Measurements from ENCODE around the gene GBP6.
"Not testable (repeated sequence)": the region's sequence is repeated elsewhere in the genome, so short reads cannot be mapped to it uniquely, and the experiment has no call there.

GBP6 gene

GRCh38 chr1:89425056-89425455 is 61.2 kb downstream of the GBP6 start:
- ATAC-seq: no peak
- no peak for TF ChIP-seq SNAI2 (CRISPR knock-in tag; IDR thresholded peaks at IDR 0.05)
- TF ChIP-seq ZNF565 (CRISPR knock-in tag; conservative IDR thresholded peaks at IDR 0.05; ENCODE audit: low read depth): no peak
- TF ChIP-seq ZFP3 (CRISPR knock-in tag; IDR thresholded peaks at IDR 0.05): no peak
- TF ChIP-seq POU6F1 (CRISPR knock-in tag; IDR thresholded peaks at IDR 0.05; ENCODE audit: borderline replicate concordance, low read depth): no peak
- TF ChIP-seq BACH2 (CRISPR knock-in tag; IDR thresholded peaks at IDR 0.05; ENCODE audit: borderline replicate concordance): no peak
- no peak for TF ChIP-seq CSDC2 (CRISPR knock-in tag; IDR thresholded peaks at IDR 0.05)
- TF ChIP-seq PATZ1 (CRISPR knock-in tag; IDR thresholded peaks at IDR 0.05; ENCODE audit: borderline replicate concordance): no peak
- no peak for TF ChIP-seq ISL1 (CRISPR knock-in tag; IDR thresholded peaks at IDR 0.05)

GRCh38 chr1:89429062-89429461 is 65.2 kb downstream of the GBP6 start:
- TF ChIP-seq RARB (CRISPR knock-in tag; IDR thresholded peaks at IDR 0.05): no peak
- TF ChIP-seq ZFP3 (CRISPR knock-in tag; IDR thresholded peaks at IDR 0.05): no peak
- no peak for TF ChIP-seq BACH2 (CRISPR knock-in tag; IDR thresholded peaks at IDR 0.05; ENCODE audit: borderline replicate concordance)
- TF ChIP-seq CREB5 (CRISPR knock-in tag; IDR thresholded peaks at IDR 0.05; ENCODE audit: low read depth): no peak
- no peak for TF ChIP-seq ZNF70 (CRISPR knock-in tag; IDR thresholded peaks at IDR 0.05)
- TF ChIP-seq, protein P1, sequence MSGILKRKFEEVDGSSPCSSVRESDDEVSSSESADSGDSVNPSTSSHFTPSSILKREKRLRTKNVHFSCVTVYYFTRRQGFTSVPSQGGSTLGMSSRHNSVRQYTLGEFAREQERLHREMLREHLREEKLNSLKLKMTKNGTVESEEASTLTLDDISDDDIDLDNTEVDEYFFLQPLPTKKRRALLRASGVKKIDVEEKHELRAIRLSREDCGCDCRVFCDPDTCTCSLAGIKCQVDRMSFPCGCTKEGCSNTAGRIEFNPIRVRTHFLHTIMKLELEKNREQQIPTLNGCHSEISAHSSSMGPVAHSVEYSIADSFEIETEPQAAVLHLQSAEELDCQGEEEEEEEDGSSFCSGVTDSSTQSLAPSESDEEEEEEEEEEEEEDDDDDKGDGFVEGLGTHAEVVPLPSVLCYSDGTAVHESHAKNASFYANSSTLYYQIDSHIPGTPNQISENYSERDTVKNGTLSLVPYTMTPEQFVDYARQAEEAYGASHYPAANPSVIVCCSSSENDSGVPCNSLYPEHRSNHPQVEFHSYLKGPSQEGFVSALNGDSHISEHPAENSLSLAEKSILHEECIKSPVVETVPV (CRISPR knock-in tag; IDR thresholded peaks at IDR 0.05): no peak
- TF ChIP-seq OSR1 (CRISPR knock-in tag; IDR thresholded peaks at IDR 0.05): no peak
- TF ChIP-seq GLIS3 (CRISPR knock-in tag; IDR thresholded peaks at IDR 0.05): no peak
- TF ChIP-seq PPARA (CRISPR knock-in tag; IDR thresholded peaks at IDR 0.05; ENCODE audit: borderline replicate concordance): no peak
- ATAC-seq: no peak

GRCh38 chr1:89429681-89430080 is 65.8 kb downstream of the GBP6 start:
- ATAC-seq: peak; percentile 68

- no peak for TF ChIP-seq ZFP30 (CRISPR knock-in tag; IDR thresholded peaks at IDR 0.05)
- no peak for TF ChIP-seq SNAI2 (CRISPR knock-in tag; IDR thresholded peaks at IDR 0.05)
- no peak for TF ChIP-seq TOX (CRISPR knock-in tag; IDR thresholded peaks at IDR 0.05; ENCODE audit: borderline replicate concordance)
- no peak for TF ChIP-seq RARB (CRISPR knock-in tag; IDR thresholded peaks at IDR 0.05)
- no peak for TF ChIP-seq TSHZ2 (CRISPR knock-in tag; IDR thresholded peaks at IDR 0.05)
- no peak for TF ChIP-seq POU6F1 (CRISPR knock-in tag; IDR thresholded peaks at IDR 0.05; ENCODE audit: borderline replicate concordance, low read depth)
- no peak for TF ChIP-seq ZFP3 (CRISPR knock-in tag; IDR thresholded peaks at IDR 0.05)
- no peak for TF ChIP-seq BACH2 (CRISPR knock-in tag; IDR thresholded peaks at IDR 0.05; ENCODE audit: borderline replicate concordance)
- no peak for TF ChIP-seq CSDC2 (CRISPR knock-in tag; IDR thresholded peaks at IDR 0.05)
- no peak for TF ChIP-seq ISL1 (CRISPR knock-in tag; IDR thresholded peaks at IDR 0.05)
- TF ChIP-seq, protein P1 (CRISPR knock-in tag; IDR thresholded peaks at IDR 0.05): no peak
- no peak for TF ChIP-seq PPARA (CRISPR knock-in tag; IDR thresholded peaks at IDR 0.05; ENCODE audit: borderline replicate concordance)
- no peak for TF ChIP-seq ZNF565 (CRISPR knock-in tag; conservative IDR thresholded peaks at IDR 0.05; ENCODE audit: low read depth)
- no peak for TF ChIP-seq ZNF70 (CRISPR knock-in tag; IDR thresholded peaks at IDR 0.05)
- TF ChIP-seq OSR1 (CRISPR knock-in tag; IDR thresholded peaks at IDR 0.05): no peak
- no peak for TF ChIP-seq ESRRG (CRISPR knock-in tag; IDR thresholded peaks at IDR 0.05)
- TF ChIP-seq ZC3H10 (CRISPR knock-in tag; IDR thresholded peaks at IDR 0.05): no peak
- no peak for TF ChIP-seq ARNTL (CRISPR knock-in tag; IDR thresholded peaks at IDR 0.05; ENCODE audit: borderline replicate concordance, low read depth)
- no peak for ATAC-seq
Observed at GRCh38 chr1:89433421-89433820, 69.6 kb downstream of the GBP6 start.

DNA sequence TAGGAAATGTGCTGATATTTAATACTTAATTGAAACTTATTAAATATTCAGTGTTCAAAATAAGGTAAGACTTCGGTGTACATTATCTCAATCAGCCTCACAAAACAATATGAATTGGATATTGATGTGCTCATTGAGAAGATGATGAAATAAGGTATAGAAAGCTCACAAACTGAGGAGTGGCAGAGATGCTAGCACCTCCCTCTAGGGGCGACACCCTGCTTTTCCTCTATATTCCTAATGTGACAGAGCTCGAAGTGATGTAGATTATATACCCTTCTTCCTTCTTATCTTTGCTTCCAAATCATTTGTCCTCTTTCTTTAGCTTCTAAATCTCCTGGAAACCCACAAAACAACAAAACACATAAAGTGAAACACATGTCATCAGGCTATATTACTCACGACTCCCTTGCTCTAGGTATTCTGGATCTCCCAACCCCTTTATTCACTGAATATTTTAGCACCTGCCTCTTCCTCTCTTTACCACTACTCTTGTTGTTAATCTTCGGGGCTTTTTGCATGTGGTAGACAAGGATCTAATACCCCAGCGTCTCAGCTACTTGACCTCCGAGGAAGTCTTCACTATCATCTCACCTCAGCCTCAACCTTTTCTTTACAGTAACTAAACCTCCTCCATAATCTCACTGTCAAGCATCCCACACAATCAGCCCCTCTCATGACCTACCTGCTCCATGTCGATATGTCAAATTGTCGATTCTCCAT is 70.4 kb downstream of the GBP6 start:
- ATAC-seq: not testable (repeated sequence)
